LNCaP clone FGC (cell line): ENCODE results near the gene PLEKHM3.

Source experiments
- DNase-seq: peaks from one replicate; pipeline ENCODE4 v3.0.0-alpha.2; 2011; ENCODE audit warnings: low read depth
- H3K4me3 ChIP-seq: 2 replicates; pipeline ENCODE4 v1.5.1; 2011; ENCODE audit warnings: mild to moderate bottlenecking, low read depth, low read length, control low read depth
- CTCF ChIP-seq: IDR thresholded peaks from 2 replicates; pipeline ENCODE4 v1.5.1; 2012; ENCODE audit warnings: mild to moderate bottlenecking; ENCODE audit not compliant: control insufficient read depth, insufficient read depth; ENCODE audit errors: extremely low read depth

Gene PLEKHM3

DNA sequence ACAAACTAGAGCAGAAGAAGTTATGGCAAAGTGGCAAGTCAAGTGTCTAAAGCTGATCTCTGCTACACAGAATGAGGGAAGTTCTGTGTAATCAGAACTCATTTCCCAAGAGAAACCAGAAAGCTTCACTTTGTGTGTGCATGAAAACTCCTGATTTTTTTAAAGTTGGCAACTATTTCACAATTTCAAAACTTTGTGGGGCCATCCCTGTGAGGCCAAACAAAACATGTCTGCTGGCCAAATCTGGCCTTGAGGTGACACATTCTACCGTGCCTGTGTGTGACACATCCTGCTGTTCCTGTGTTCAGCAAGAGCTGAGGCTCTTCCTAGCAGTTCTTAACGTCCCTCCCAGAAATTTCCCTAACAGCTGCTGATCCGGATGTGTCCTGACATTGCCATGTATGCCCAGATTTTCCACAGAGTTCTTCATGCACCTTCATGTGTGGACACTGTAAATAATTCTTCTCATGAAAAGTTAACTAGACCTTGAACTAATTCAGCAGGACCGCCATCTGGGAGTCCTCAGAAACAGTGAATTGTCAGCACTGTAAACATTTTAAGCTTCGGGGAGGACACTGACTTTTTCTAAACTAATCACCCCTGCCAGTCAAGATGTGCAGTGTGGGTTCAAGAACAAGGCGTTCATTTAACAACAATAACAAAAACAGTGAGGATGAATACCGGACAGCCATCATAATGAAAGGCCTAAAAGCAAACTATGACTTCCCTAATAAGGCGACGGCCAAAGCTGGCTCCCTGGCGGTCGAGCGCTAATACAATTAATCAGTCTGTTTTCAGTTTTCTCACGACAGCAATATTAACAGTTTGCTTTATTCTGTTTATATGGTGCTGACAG is 99.0 kb downstream of the PLEKHM3 start:
- no peak overlapping the region for H3K4me3 ChIP-seq
- TF ChIP-seq CTCF, result no peak
- DNase-seq, result no peak

DNA sequence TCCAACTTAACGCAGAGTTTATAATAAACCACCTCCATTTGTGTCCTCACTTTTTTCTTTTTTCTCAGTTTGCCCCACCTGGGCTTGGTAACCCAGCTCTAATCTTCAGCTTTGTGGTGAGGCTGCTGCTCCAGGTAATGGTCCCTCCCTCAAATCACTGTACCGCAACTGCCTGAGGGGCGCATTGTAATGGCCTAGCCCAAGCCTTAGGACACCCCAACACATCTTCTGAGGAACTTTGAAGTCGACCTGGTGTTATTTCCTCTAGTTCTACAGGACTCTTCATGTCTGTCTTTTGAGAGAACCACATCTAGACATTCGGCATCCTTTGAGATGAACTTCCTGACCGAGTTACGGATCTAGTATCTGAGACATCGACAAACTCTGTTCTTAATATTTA is 99.7 kb downstream of the PLEKHM3 start:
- no peak for TF ChIP-seq CTCF
- DNase-seq, result no peak
- no peak overlapping the region for H3K4me3 ChIP-seq

- no peak overlapping the region for H3K4me3 ChIP-seq
Observed at GRCh38 chr2:207921606-207922005, 103.7 kb downstream of the PLEKHM3 start.

DNA sequence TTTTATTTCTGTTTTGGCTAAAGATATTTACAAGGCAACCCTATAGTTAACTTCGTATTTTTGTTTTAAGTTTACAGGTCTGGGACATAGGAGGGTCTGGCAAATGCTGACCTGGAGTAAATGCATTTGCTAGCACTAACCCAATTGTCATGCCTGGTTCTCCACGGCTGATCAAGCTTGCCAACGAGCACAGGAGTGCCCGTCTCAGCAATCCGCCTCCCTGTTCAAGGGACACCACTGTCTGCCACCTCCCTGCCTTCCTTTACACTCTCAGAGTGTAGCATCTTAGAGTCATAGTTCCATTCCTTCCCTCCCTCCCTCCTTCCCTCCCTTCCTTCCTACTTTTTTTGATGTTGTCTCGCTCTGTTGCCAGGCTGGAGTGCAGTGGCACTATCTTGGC is 104.6 kb downstream of the PLEKHM3 start:
- no peak for TF ChIP-seq CTCF
- no peak overlapping the region for H3K4me3 ChIP-seq
- DNase-seq, result no peak

More at GRCh38 chr2:207921606-207922005, 103.7 kb downstream of the PLEKHM3 start:
- DNase-seq, result no peak
- no peak for TF ChIP-seq CTCF

- no peak overlapping the region for H3K4me3 ChIP-seq
- TF ChIP-seq CTCF, result no peak
- no peak for DNase-seq
Observed at GRCh38 chr2:207920321-207920720, 105.0 kb downstream of the PLEKHM3 start.

- no peak for TF ChIP-seq CTCF
- no peak overlapping the region for H3K4me3 ChIP-seq
- DNase-seq, result no peak
Observed at GRCh38 chr2:207919164-207919919, 106.0 kb downstream of the PLEKHM3 start.
